Upper lobe of right lung (tissue), 1 donor: ENCODE results near the gene S100A7A. TPM values are rescaled to one million over a fixed set of nuclear protein-coding genes. Genes with fewer than 3 reads are reported as not detected.
"Not testable (repeated sequence)": the region's sequence is repeated elsewhere in the genome, so short reads cannot be mapped to it uniquely, and the experiment has no call there.

Experiments
- ATAC-seq: fragments of 200-7000 bp; cut with Tn5 transposase; one replicate; pipeline ENCODE4 v1.9.1; 2020; ENCODE audit warnings: mild to moderate bottlenecking, moderate library complexity
- DNase-seq: peaks from one replicate; pipeline ENCODE4 v3.0.0-alpha.2; 2020
- H3K27ac ChIP-seq: fragments of 200-600 bp; one replicate; pipeline ENCODE4 v1.8.0; 2022
- H3K27me3 ChIP-seq: fragments of 200-600 bp; one replicate; pipeline ENCODE4 v1.8.0; 2022; ENCODE audit warnings: mild to moderate bottlenecking
- H3K36me3 ChIP-seq: fragments of 200-600 bp; one replicate; pipeline ENCODE4 v1.8.0; 2022
- H3K4me1 ChIP-seq: fragments of 200-600 bp; one replicate; pipeline ENCODE4 v1.8.0; 2022
- H3K4me3 ChIP-seq: fragments of 200-600 bp; one replicate; pipeline ENCODE4 v1.8.0; 2022; ENCODE audit warnings: mild to moderate bottlenecking
- H3K9me3 ChIP-seq: fragments of 200-600 bp; one replicate; pipeline ENCODE4 v1.8.0; 2022
- intact Hi-C: fragments of 100-400 bp; cut with DNase I; formaldehyde crosslinking; loops from one replicate; pipeline ENCODE4 v1.11.0; 2022
- total RNA-seq: library from RNA; stranded (reverse); fragmentation: NEBNext Ultra II Directional; extraction: Animal tissue kit (Norgen Biotek cat#: 25700); gene quantifications from one replicate; pipeline ENCODE4 v1.2.1, GENCODE V29; 2021
- TF ChIP-seq, protein P1 (sequence below): fragments of 200-600 bp; IDR thresholded peaks from one replicate; pipeline ENCODE4 v1.8.0; 2022; ENCODE audit warnings: antibody characterized with exemption
- donor health status: DM: no; HTN: yes; CAD: no; lungs with severe emphysema.

The S100A7A gene
- total RNA-seq, 1 donor from 2014 or later: not detected

DNA sequence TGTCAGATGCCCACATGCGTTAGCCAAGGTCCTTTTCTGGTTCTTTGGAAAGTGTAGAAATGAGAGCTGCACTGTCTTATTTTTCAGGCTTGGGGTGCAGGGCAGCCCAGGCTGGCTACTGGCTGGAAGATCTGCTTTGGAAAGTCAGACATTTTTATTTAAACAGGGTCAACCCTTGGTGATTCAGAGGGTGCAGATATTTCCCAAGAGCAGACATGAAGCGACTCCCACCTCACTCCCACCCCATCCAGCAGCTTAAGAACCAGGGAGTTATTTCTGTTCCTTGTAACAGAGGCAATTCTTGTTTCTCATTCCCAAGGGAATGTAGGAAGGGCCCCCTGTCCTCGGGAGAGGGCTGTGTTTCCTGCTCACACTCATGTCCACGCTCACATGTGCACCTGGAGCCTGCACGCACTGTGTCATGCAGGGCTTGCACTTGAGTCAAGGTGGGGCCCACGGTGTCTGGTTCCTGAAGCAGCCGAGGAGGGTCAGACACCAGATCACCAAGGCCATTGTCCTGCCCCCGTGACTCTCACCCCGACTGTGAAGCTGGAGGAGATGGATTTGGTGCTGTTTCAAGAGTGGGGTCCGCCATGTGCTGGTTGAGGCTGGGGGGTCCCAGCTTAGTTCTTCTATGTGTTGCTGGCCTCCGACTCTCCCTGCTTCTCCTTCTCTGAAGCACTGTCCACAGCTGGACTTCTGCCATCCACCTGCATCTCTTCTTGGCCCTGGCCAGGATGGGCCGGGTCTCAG lies 992 bp downstream of the S100A7A start:
- no peaks in the 10 kb centered on the region for H3K27me3 ChIP-seq
- H3K36me3 ChIP-seq: no peaks in the 10 kb centered on the region
- intact Hi-C loops: no loop called here
- H3K9me3 ChIP-seq: no peaks in the 10 kb centered on the region
- TF ChIP-seq, protein P1, sequence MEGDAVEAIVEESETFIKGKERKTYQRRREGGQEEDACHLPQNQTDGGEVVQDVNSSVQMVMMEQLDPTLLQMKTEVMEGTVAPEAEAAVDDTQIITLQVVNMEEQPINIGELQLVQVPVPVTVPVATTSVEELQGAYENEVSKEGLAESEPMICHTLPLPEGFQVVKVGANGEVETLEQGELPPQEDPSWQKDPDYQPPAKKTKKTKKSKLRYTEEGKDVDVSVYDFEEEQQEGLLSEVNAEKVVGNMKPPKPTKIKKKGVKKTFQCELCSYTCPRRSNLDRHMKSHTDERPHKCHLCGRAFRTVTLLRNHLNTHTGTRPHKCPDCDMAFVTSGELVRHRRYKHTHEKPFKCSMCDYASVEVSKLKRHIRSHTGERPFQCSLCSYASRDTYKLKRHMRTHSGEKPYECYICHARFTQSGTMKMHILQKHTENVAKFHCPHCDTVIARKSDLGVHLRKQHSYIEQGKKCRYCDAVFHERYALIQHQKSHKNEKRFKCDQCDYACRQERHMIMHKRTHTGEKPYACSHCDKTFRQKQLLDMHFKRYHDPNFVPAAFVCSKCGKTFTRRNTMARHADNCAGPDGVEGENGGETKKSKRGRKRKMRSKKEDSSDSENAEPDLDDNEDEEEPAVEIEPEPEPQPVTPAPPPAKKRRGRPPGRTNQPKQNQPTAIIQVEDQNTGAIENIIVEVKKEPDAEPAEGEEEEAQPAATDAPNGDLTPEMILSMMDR: no peak
- H3K4me3 ChIP-seq: no peak overlapping the region
- no peaks in the 10 kb centered on the region for H3K4me1 ChIP-seq
- H3K27ac ChIP-seq: no peak overlapping the region
- DNase-seq: no peak
- ATAC-seq: no peak

DNA sequence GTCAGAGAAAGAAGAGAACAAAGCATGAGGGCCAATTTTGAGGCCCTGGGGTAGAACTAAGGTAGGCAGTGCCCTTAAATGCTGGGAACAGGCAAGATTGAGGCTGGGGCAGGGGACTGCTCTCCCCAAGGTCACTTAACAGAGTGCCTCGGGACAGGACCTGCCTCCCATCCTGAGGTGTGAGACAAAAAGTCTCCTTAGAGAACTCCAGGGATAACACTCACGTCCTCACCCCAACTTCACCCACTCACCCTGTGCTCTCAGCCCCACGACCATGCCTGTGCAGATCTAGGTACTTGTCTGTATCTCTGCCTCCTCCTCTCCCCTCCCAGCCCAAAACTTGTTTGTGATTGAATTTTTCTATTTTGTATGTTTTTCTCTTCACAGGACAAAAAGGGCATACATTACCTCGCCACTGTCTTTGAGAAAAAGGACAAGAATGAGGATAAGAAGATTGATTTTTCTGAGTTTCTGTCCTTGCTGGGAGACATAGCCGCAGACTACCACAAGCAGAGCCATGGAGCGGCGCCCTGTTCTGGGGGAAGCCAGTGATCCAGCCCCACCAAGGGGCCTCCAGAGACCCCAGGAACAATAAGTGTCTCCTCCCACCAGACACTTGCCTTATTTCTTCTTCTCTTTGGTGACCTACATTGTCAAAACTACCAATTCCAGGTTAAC lies 2.6 kb downstream of the S100A7A start:
- H3K9me3 ChIP-seq, H3K4me3 ChIP-seq, intact Hi-C loops, H3K27me3 ChIP-seq, ATAC-seq, DNase-seq, H3K36me3 ChIP-seq, H3K27ac ChIP-seq, H3K4me1 ChIP-seq: not testable (repeated sequence)

- intact Hi-C loops, DNase-seq, H3K27me3 ChIP-seq, H3K9me3 ChIP-seq, H3K27ac ChIP-seq, H3K36me3 ChIP-seq, ATAC-seq, H3K4me3 ChIP-seq, H3K4me1 ChIP-seq: not testable (repeated sequence)
Measured at GRCh38 chr1:153419436-153419793, 3.1 kb downstream of the S100A7A start.

DNA sequence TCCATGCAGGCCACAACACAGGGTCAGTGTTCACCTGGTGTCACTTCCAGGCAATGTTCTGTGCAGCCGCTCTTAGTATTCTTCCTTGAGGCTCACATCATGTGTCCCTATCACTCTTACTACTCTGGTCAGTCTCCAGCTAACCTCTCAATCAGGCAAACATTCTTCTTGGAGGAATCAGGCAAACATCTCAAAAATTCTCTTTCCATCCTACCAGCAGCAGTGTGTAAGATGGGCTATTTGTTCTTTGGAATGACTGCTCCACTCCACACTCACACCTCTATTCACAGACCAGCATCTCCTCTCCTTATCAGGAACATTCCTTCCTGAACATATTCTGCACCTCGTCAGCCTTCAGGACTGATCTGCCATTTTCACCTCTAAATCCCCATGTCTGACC lies 4.0 kb downstream of the S100A7A start:
- ATAC-seq (no peak), DNase-seq (no peak)
- no peak overlapping the region for H3K4me3 ChIP-seq

GRCh38 chr1:153422450-153423068 lies 6.2 kb downstream of the S100A7A start:
- TF ChIP-seq, protein P1: no peak
- Histone ChIP-seq H3K4me3 (no peak overlapping the region), H3K4me1 (no peaks in the 10 kb centered on the region), H3K9me3 (no peaks in the 10 kb centered on the region), H3K27me3 (no peaks in the 10 kb centered on the region), H3K27ac (no peak overlapping the region), H3K36me3 (no peaks in the 10 kb centered on the region)
- peak; percentile 77 for DNase-seq
- intact Hi-C loops: no loop called here
- peak; percentile 79 for ATAC-seq

More for the DNA sequence above, 4.0 kb downstream of the S100A7A start:
- TF ChIP-seq, protein P1: no peak
- H3K4me1 ChIP-seq: no peaks in the 10 kb centered on the region
- H3K36me3 ChIP-seq: no peaks in the 10 kb centered on the region
- intact Hi-C loops: no loop called here
- no peaks in the 10 kb centered on the region for H3K27me3 ChIP-seq
- no peak overlapping the region for H3K27ac ChIP-seq
- H3K9me3 ChIP-seq: no peaks in the 10 kb centered on the region

- no peak for ATAC-seq
- Histone ChIP-seq H3K27me3 (peaks cover 11% of the 10 kb centered on the region), H3K4me1 (no peaks in the 10 kb centered on the region), H3K4me3 (no peak overlapping the region), H3K9me3 (no peaks in the 10 kb centered on the region), H3K36me3 (no peaks in the 10 kb centered on the region), H3K27ac (no peak overlapping the region)
- no peak for DNase-seq
- TF ChIP-seq, protein P1: no peak
- intact Hi-C loops: no loop called here
Measured at GRCh38 chr1:153426809-153427208, 10.5 kb downstream of the S100A7A start.
